ENCODE results near the gene PKHD1.

DNA sequence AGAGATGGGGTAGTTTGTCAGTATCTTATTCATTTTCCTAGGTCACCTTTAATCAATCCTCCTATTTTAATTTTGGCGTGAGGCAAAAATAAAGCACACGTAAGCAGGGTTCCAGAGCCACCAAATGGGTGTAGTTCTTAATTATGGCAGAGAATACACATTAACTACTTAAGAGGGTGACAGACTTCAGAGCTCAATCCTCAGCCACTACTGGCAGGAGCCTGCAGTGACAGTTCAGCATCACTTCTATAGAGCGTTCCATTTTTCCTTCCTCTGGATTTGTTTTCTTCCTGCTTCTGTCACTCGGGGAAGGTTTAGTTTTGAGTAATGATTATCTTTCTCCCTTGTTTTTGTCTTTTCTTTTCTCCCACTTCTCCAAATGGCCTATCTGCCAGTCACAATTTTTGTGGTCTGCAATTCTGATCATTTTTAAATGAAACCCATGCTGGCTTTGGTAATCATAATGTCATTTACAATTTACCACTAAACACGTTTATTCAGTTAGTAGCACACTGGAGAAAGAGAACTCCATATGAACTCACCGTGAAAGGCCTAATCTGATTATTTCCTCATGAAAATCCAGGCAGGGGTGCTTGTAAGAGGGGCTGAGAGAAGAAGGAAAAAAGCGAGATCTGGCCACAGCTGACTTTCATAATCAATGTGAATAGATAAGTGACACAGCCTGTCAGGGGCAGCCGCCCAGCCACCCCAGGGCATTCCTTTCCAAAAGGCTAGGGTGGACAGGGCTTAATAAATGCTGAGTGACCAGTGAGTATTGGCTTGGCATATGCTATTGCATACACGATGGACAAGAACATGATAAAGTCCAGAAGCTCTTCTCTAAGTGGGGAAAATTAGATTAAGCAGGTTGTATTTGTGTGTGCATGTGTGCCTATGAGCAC is 412.1 kb downstream of the PKHD1 start:
- TF ChIP-seq POLR2A (IDR thresholded peaks at IDR 0.05; ENCODE audit: low read length), result no peak
- no peak for TF ChIP-seq GATA1 (IDR thresholded peaks at IDR 0.05; ENCODE audit: low read depth, low read length)
